Heart left ventricle (tissue), 16 donors: ENCODE measurements around the gene GDPD4. TPM values are rescaled to one million over a fixed set of nuclear protein-coding genes. Genes with fewer than 3 reads are reported as not detected.

Experiments used
- ATAC-seq, 4 donors: fragments of 200-7000 bp; cut with Tn5 transposase; one replicate each; pipeline ENCODE4 v1.9.1; 2020 to 2022; ENCODE audit warnings: moderate library complexity in 4 of 4, mild to moderate bottlenecking in 3 of 4, moderate number of reproducible peaks in 1 of 4
- DNase-seq, 5 donors: peaks; one replicate each; pipeline ENCODE4 v3.0.0-alpha.2; 2020
- H3K27ac ChIP-seq, 12 donors: fragments of 200-600 bp; sonication (generic) in 4 of 12; one replicate each; pipeline versions ENCODE4 v1.5.0 to v1.8.0; 2016 to 2022; ENCODE audit warnings: mild to moderate bottlenecking in 2 of 12
- H3K27me3 ChIP-seq, 9 donors: fragments of 200-600 bp; sonication (generic) in 2 of 9; one replicate each; pipeline versions ENCODE4 v1.5.1 to v1.8.0; 2016 to 2022; ENCODE audit warnings: mild to moderate bottlenecking in 3 of 9
- H3K36me3 ChIP-seq, 9 donors: fragments of 200-600 bp; sonication (generic) in 2 of 9; one replicate each; pipeline versions ENCODE4 v1.5.0 to v1.8.0; 2018 to 2022; ENCODE audit warnings: mild to moderate bottlenecking in 2 of 9
- H3K4me1 ChIP-seq, 12 donors: fragments of 200-600 bp; sonication (generic) in 4 of 12; one replicate each; pipeline versions ENCODE4 v1.5.0 to v1.8.0; 2016 to 2022; ENCODE audit warnings: mild to moderate bottlenecking in 3 of 12
- H3K4me3 ChIP-seq, 12 donors: fragments of 200-600 bp; sonication (generic) in 4 of 12; one replicate each; pipeline versions ENCODE4 v1.5.0 to v1.8.0; 2017 to 2022; ENCODE audit warnings: mild to moderate bottlenecking in 9 of 12, moderate library complexity in 4 of 12
- H3K9me3 ChIP-seq, 12 donors: fragments of 200-600 bp; sonication (generic) in 4 of 12; one replicate each; pipeline versions ENCODE4 v1.5.0 to v1.8.0; 2016 to 2022; ENCODE audit warnings: mild to moderate bottlenecking in 1 of 12
- CTCF ChIP-seq, 12 donors: fragments of 200-600 bp; sonication (generic) in 4 of 12; IDR thresholded peaks; one replicate each; pipeline versions ENCODE4 v1.5.0 to v1.8.0; 2018 to 2022; ENCODE audit warnings: antibody characterized with exemption in 12 of 12, mild to moderate bottlenecking in 5 of 12
- POLR2A ChIP-seq, 2 donors: fragments of 450-650 bp; IDR thresholded peaks; one replicate each; pipeline ENCODE4 v1.6.1; 2017; ENCODE audit warnings: antibody characterized with exemption in 2 of 2, mild to moderate bottlenecking in 2 of 2, moderate library complexity in 2 of 2
- WGBS, 4 donors: extraction: QIAGEN DNeasy Blood & Tissue Kit in 2 of 4; methylation state at CpG; one replicate each; pipeline versions ENCODE4 v1.1.5 to v1.1.7; 2013 to 2018; 5-methylcytosine and 5-hydroxymethylcytosine counted together
- intact Hi-C, 10 donors: fragments of 100-400 bp; cut with DNase I; formaldehyde crosslinking; loops; one replicate each; pipeline versions ENCODE4 v1.11.1 to v1.14.2; 2022
- polyA plus RNA-seq, 2 donors: library from polyadenylated mRNA; stranded (reverse); fragments of 200-250 nt; gene quantifications; one replicate each; pipeline ENCODE4 v1.2.3, GENCODE V29; 2013
- total RNA-seq, 9 donors: library from RNA; depleted of rRNA in 2 of 9; stranded (reverse); fragments of >200 nt in 2 of 9; fragmentation: NEBNext Ultra II Directional in 3 of 9; extraction: Animal tissue kit (Norgen Biotek cat#: 25700) in 3 of 9; gene quantifications; one replicate each; pipeline versions ENCODE4 v1.1.0 to v1.2.4, GENCODE V29; 2016 to 2023
- donor health status: ischemic (EF 13 %, LVEDD 7.1; RV severe dilation, severe dysfunction).
- donor health status: healthy with polysubstance abuse.
- donor health status: DM: no; HTN: yes; CAD: no.
- donor health status: DM: no; HTN: no; CAD: no.
- donor health status: ischemic (EF 25% LVEDD 6.9; RV normal size, moderate dysfunction).
- donor health status: ischemic (EF 25% LVEDD 5.7; RV mildly dilated, moderate dysfunction).
- donor health status: healthy.
- donor health status: DM: yes; HTN: yes; CAD: no.
- donor health status: ischemic (EF 35%, LVEDD 5.7; RV mildly dilated, moderate dysfunction).
- donor health status: nonischemic (EF 11% LVEDD 7.7; RV severe dilation, severe dysfunction).
- donor health status: DM: yes; HTN: yes; CAD: no.
- donor health status: PGD.
- donor health status: ischemic (EF 29% LVEDD 5.4; RV normal size, mild dysfunction).
- donor health status: nonischemic (EF 23%, LVEDD 6.1; RV moderate dilation, normal function).

GDPD4 gene
- total and polyA plus RNA-seq, 11 donors: 0.19 TPM; not detected in 10

GRCh38 chr11:77201370-77201769, 100.1 kb downstream of the GDPD4 start:
- 82 to 97% (median 91%) methylated on average over 10 to 11 of the region's 11 CpGs for WGBS, 4 donors

GRCh38 chr11:77200351-77201268, 100.9 kb downstream of the GDPD4 start:
- peak in 2 of 5 donors; percentile 1 to 17 for DNase-seq
- WGBS, 4 donors: 79 to 83% (median 80%) methylated on average over 12 of the region's 12 CpGs
- intact Hi-C loops: no loop called here

More at GRCh38 chr11:77201370-77201769, 100.1 kb downstream of the GDPD4 start:
- peaks cover 0 to 4% (median 0%) of the 10 kb centered on the region in 9 donors for H3K36me3 ChIP-seq
- no peaks in the 10 kb centered on the region for H3K4me1 ChIP-seq
- H3K27me3 ChIP-seq: no peaks in the 10 kb centered on the region
- DNase-seq: peak in 3 of 5 donors; percentile 4 to 22 (median 13)
- no peaks in the 10 kb centered on the region for H3K9me3 ChIP-seq
- intact Hi-C loops: no loop called here
- no peak overlapping the region for H3K4me3 ChIP-seq
- TF ChIP-seq POLR2A (IDR thresholded peaks at IDR 0.05) (no peak), CTCF (IDR thresholded peaks at IDR 0.05) (no peak)
- no peak for ATAC-seq
- H3K27ac ChIP-seq: no peak overlapping the region

GRCh38 chr11:77199137-77199745, 102.2 kb downstream of the GDPD4 start:
- 89 to 97% (median 93%) methylated on average over 8 to 13 of the region's 13 CpGs for WGBS, 4 donors
- intact Hi-C loops: loop anchor here in 6 of 10 donors (5.0 to 10.0 kb wide), 5 partner anchors 154 to 416 kb away; no protein-coding TSS in a partner anchor
- Histone ChIP-seq H3K36me3 (peaks cover 0 to 4% (median 0%) of the 10 kb centered on the region in 9 donors), H3K27me3 (no peaks in the 10 kb centered on the region), H3K27ac (no peak overlapping the region), H3K4me1 (peaks cover 0 to 9% (median 3%) of the 10 kb centered on the region in 12 donors), H3K9me3 (no peaks in the 10 kb centered on the region), H3K4me3 (no peak overlapping the region)
- DNase-seq: peak in 1 of 5 donors; percentile 46
- TF ChIP-seq CTCF (IDR thresholded peaks at IDR 0.05) (no peak), POLR2A (IDR thresholded peaks at IDR 0.05) (no peak)
- no peak for ATAC-seq

More at GRCh38 chr11:77200351-77201268, 100.9 kb downstream of the GDPD4 start:
- no peaks in the 10 kb centered on the region for H3K27me3 ChIP-seq
- peaks cover 0 to 4% (median 0%) of the 10 kb centered on the region in 9 donors for H3K36me3 ChIP-seq
- peaks cover 0 to 2% (median 0%) of the 10 kb centered on the region in 12 donors for H3K4me1 ChIP-seq
- ATAC-seq: no peak
- no peaks in the 10 kb centered on the region for H3K9me3 ChIP-seq
- no peak overlapping the region for H3K4me3 ChIP-seq
- no peak overlapping the region for H3K27ac ChIP-seq
- no peak for TF ChIP-seq CTCF (IDR thresholded peaks at IDR 0.05)
- no peak for TF ChIP-seq POLR2A (IDR thresholded peaks at IDR 0.05)

- 59 to 80% (median 76%) methylated on average over 4 to 11 of the region's 11 CpGs for WGBS, 4 donors
- peaks cover 0 to 4% (median 0%) of the 10 kb centered on the region in 9 donors for H3K36me3 ChIP-seq
- peaks cover 0 to 9% (median 3%) of the 10 kb centered on the region in 12 donors for H3K4me1 ChIP-seq
- no peak overlapping the region for H3K4me3 ChIP-seq
- ATAC-seq: no peak
- peak in 2 of 5 donors; percentile 18 to 34 for DNase-seq
- H3K27me3 ChIP-seq: no peaks in the 10 kb centered on the region
- H3K27ac ChIP-seq: no peak overlapping the region
- no peaks in the 10 kb centered on the region for H3K9me3 ChIP-seq
- TF ChIP-seq POLR2A (IDR thresholded peaks at IDR 0.05) (no peak), CTCF (IDR thresholded peaks at IDR 0.05) (peak in 2 of 12 donors; percentile 12 to 24)
- intact Hi-C loops: loop anchor here in 6 of 10 donors (5.0 to 10.0 kb wide), 5 partner anchors 154 to 416 kb away; no protein-coding TSS in a partner anchor
These were observed 103.0 kb downstream of the GDPD4 start for GRCh38 chr11:77198440-77198849.
